ENCODE results near the gene MTOR. TPM values are rescaled to one million over a fixed set of nuclear protein-coding genes. Genes with fewer than 3 reads are reported as not detected.
"Not testable (repeated sequence)": the region's sequence is repeated elsewhere in the genome, so short reads cannot be mapped to it uniquely, and the experiment has no call there.

Gene MTOR
- total RNA-seq, 1 donor from 2014 or later: 55.8 TPM

GRCh38 chr1:11307852-11308251, 45.5 kb upstream of the MTOR start:
- Mint-ChIP-seq H3K9me3 (no peaks in the 10 kb centered on the region), H3K27me3 (ENCODE audit: insufficient read depth, low read depth) (peaks cover 8% of the 10 kb centered on the region), H3K27ac (no peak overlapping the region), H3K36me3 (peaks cover 4% of the 10 kb centered on the region), H3K4me1 (peaks cover 35% of the 10 kb centered on the region), H3K4me3 (no peak overlapping the region)
- H4K20me1 ChIP-seq (ENCODE audit: low read depth): no peaks in the 10 kb centered on the region
- TF ChIP-seq EZH2 (IDR thresholded peaks at IDR 0.05): no peak
- TF ChIP-seq, protein P1, sequence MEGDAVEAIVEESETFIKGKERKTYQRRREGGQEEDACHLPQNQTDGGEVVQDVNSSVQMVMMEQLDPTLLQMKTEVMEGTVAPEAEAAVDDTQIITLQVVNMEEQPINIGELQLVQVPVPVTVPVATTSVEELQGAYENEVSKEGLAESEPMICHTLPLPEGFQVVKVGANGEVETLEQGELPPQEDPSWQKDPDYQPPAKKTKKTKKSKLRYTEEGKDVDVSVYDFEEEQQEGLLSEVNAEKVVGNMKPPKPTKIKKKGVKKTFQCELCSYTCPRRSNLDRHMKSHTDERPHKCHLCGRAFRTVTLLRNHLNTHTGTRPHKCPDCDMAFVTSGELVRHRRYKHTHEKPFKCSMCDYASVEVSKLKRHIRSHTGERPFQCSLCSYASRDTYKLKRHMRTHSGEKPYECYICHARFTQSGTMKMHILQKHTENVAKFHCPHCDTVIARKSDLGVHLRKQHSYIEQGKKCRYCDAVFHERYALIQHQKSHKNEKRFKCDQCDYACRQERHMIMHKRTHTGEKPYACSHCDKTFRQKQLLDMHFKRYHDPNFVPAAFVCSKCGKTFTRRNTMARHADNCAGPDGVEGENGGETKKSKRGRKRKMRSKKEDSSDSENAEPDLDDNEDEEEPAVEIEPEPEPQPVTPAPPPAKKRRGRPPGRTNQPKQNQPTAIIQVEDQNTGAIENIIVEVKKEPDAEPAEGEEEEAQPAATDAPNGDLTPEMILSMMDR (IDR thresholded peaks at IDR 0.05): no peak
- TF ChIP-seq EZH2phosphoT487 (IDR thresholded peaks at IDR 0.05): no peak
- peaks cover 15% of the 10 kb centered on the region for H3K4me1 ChIP-seq
- no peak overlapping the region for H3K4me3 ChIP-seq
- H2AFZ ChIP-seq (replicated peaks): no peak overlapping the region
- H3K27me3 ChIP-seq: no peaks in the 10 kb centered on the region
- H3K4me2 ChIP-seq: no peak overlapping the region
- no peaks in the 10 kb centered on the region for H3K36me3 ChIP-seq
- H3K27ac ChIP-seq: no peak overlapping the region
- no peaks in the 10 kb centered on the region for H3K79me2 ChIP-seq (ENCODE audit: low read depth)
- H3K9me3 ChIP-seq (ENCODE audit: low read depth): no peaks in the 10 kb centered on the region
- no peak overlapping the region for H3K9ac ChIP-seq
- no peak for DNase-seq (ENCODE audit: low spot score)
- peaks cover 10% of the 10 kb centered on the region for H3F3A ChIP-seq (ENCODE audit: low read depth)

DNA sequence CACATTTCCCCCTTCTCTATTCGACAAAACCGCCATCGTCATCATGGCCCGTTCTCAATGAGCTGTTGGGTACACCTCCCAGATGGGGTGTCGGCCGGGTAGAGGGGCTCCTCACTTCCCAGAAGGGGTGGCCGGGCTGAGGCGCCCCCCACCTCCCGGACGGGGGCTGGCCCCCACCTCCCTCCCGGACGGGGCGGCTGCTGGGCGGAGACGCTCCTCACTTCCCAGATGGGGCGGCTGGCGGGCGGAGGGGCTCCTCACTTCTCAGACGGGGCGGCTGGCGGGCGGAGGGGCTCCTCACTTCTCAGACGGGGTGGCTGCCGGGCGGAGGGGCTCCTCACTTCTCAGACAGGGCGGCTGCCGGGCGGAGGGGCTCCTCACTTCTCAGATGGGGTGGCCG, 43.2 kb upstream of the MTOR start:
- not testable (repeated sequence) for H3K27ac ChIP-seq; H4K20me1 ChIP-seq (ENCODE audit: low read depth); H3K4me3 ChIP-seq; DNase-seq (ENCODE audit: low spot score); H3K9ac ChIP-seq; H3K36me3 Mint-ChIP-seq; H3K79me2 ChIP-seq (ENCODE audit: low read depth); H3K4me2 ChIP-seq; H3K9me3 ChIP-seq (ENCODE audit: low read depth); H3F3A ChIP-seq (ENCODE audit: low read depth); H3K27me3 Mint-ChIP-seq (ENCODE audit: insufficient read depth, low read depth); H3K36me3 ChIP-seq; H3K4me1 ChIP-seq; H3K9me3 Mint-ChIP-seq; H3K27me3 ChIP-seq; H3K4me3 Mint-ChIP-seq; H2AFZ ChIP-seq (replicated peaks); H3K27ac Mint-ChIP-seq
- H3K4me1 Mint-ChIP-seq: peaks cover 19% of the 10 kb centered on the region

- H3K79me2 ChIP-seq (ENCODE audit: low read depth): no peaks in the 10 kb centered on the region
- H3K27me3 ChIP-seq: no peaks in the 10 kb centered on the region
- H3K9ac ChIP-seq: no peak overlapping the region
- DNase-seq (ENCODE audit: low spot score): no peak
- no peaks in the 10 kb centered on the region for H3K36me3 ChIP-seq
- no peaks in the 10 kb centered on the region for H3K9me3 ChIP-seq (ENCODE audit: low read depth)
- no peak overlapping the region for H3K4me3 ChIP-seq
- Mint-ChIP-seq H3K4me1 (peaks cover 20% of the 10 kb centered on the region), H3K27ac (peak overlapping the region; percentile 66), H3K27me3 (ENCODE audit: insufficient read depth, low read depth) (peaks cover 5% of the 10 kb centered on the region), H3K4me3 (no peak overlapping the region), H3K36me3 (peaks cover 6% of the 10 kb centered on the region), H3K9me3 (no peaks in the 10 kb centered on the region)
- no peaks in the 10 kb centered on the region for H3F3A ChIP-seq (ENCODE audit: low read depth)
- H3K4me1 ChIP-seq: peaks cover 6% of the 10 kb centered on the region
- H3K4me2 ChIP-seq: no peak overlapping the region
- no peak overlapping the region for H2AFZ ChIP-seq (replicated peaks)
- TF ChIP-seq, protein P1 (IDR thresholded peaks at IDR 0.05): no peak
- TF ChIP-seq EZH2 (IDR thresholded peaks at IDR 0.05) (no peak), EZH2phosphoT487 (IDR thresholded peaks at IDR 0.05) (no peak)
- H3K27ac ChIP-seq: no peak overlapping the region
- H4K20me1 ChIP-seq (ENCODE audit: low read depth): no peaks in the 10 kb centered on the region
Measured at GRCh38 chr1:11302366-11302765, 40.0 kb upstream of the MTOR start.

DNA sequence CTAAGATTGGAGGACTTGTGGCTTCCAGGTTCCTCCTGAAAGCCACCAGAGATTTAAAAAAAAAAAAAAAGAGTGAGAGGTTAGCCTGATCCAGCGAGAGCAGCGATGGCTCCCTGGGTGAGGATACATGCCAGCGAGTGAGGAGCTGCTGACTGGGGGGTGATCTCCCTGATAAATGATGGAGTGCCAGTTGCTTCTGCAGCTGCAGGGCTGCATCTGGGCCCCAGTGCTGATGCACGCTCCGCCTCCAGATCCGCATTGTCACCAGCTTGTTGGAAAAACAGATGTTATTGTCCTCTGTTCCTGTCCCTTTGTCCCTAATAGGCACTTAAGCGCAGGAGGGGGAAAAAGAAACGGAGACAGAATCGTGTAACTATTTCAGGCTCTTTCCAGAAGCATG, 39.2 kb upstream of the MTOR start:
- no peak for DNase-seq (ENCODE audit: low spot score)
- H3K27me3 Mint-ChIP-seq (ENCODE audit: insufficient read depth, low read depth): peaks cover 3% of the 10 kb centered on the region
- Histone ChIP-seq H3K4me2 (peak overlapping the region; percentile 10), H3K27me3 (no peaks in the 10 kb centered on the region), H3K4me1 (peaks cover 6% of the 10 kb centered on the region), H3F3A (ENCODE audit: low read depth) (no peaks in the 10 kb centered on the region), H3K36me3 (no peaks in the 10 kb centered on the region), H3K9me3 (ENCODE audit: low read depth) (no peaks in the 10 kb centered on the region), H2AFZ (replicated peaks) (no peak overlapping the region), H3K27ac (no peak overlapping the region), H3K9ac (no peak overlapping the region), H4K20me1 (ENCODE audit: low read depth) (no peaks in the 10 kb centered on the region), H3K4me3 (no peak overlapping the region), H3K79me2 (ENCODE audit: low read depth) (no peaks in the 10 kb centered on the region)
- TF ChIP-seq, protein P1 (IDR thresholded peaks at IDR 0.05): no peak
- TF ChIP-seq EZH2phosphoT487 (IDR thresholded peaks at IDR 0.05) (no peak), EZH2 (IDR thresholded peaks at IDR 0.05) (no peak)
- H3K9me3 Mint-ChIP-seq: no peaks in the 10 kb centered on the region
- peaks cover 5% of the 10 kb centered on the region for H3K36me3 Mint-ChIP-seq
- no peak overlapping the region for H3K4me3 Mint-ChIP-seq
- peaks cover 18% of the 10 kb centered on the region for H3K4me1 Mint-ChIP-seq
- H3K27ac Mint-ChIP-seq: no peak overlapping the region

Measured in neural progenitor cell (in vitro differentiated cells).